T-helper 9 cell (primary cell): ENCODE data around the gene GSK3A.

Experiments used
- DNase-seq: peaks from one replicate; pipeline ENCODE4 v3.0.0-alpha.2; 2020
- total RNA-seq, 2 donors: gene quantifications; one replicate each; lab custom pipeline; 2026; lab: John Stamatoyannopoulos, UW

The GSK3A gene
- 12.7 to 13.8 reads per million in 2 donors for total RNA-seq

GRCh38 chr19:42242512-42243409 lies at the start of gene GSK3A:
TSS of gene GSK3A (minus strand) at chr19:42242602. CDS start at chr19:42242465, 137 bp downstream.
- peak; percentile 92 for DNase-seq

GRCh38 chr19:42291435-42291810 lies 49.0 kb upstream of the GSK3A start:
- DNase-seq: no peak

- DNase-seq: peak; percentile 51
Measured at GRCh38 chr19:42290523-42291434, 48.4 kb upstream of the GSK3A start.

GRCh38 chr19:42290136-42290522 lies 47.7 kb upstream of the GSK3A start:
- no peak for DNase-seq

- no peak for DNase-seq
Measured at GRCh38 chr19:42289556-42290041, 47.2 kb upstream of the GSK3A start.

- DNase-seq: no peak
Measured at GRCh38 chr19:42288881-42289555, 46.6 kb upstream of the GSK3A start.

GRCh38 chr19:42288387-42288786 lies 46.0 kb upstream of the GSK3A start:
- DNase-seq: no peak

- no peak for DNase-seq
Measured at GRCh38 chr19:42287827-42288107, 45.4 kb upstream of the GSK3A start.

- no peak for DNase-seq
Measured at GRCh38 chr19:42287017-42287826, 44.8 kb upstream of the GSK3A start.

- DNase-seq: no peak
Measured at GRCh38 chr19:42286349-42287016, 44.1 kb upstream of the GSK3A start.

- no peak for DNase-seq
Measured at GRCh38 chr19:42285988-42286348, 43.6 kb upstream of the GSK3A start.

- no peak for DNase-seq
Measured at GRCh38 chr19:42285541-42285941, 43.1 kb upstream of the GSK3A start.

GRCh38 chr19:42284591-42285341 lies 42.4 kb upstream of the GSK3A start:
- no peak for DNase-seq

- peak; percentile 79 for DNase-seq
Measured at GRCh38 chr19:42284066-42284501, 41.7 kb upstream of the GSK3A start.

- peak; percentile 96 for DNase-seq
Measured at GRCh38 chr19:42283188-42284065, 41.0 kb upstream of the GSK3A start.

GRCh38 chr19:42282819-42283187 lies 40.4 kb upstream of the GSK3A start:
- no peak for DNase-seq

GRCh38 chr19:42281827-42282762 lies 39.7 kb upstream of the GSK3A start:
- DNase-seq: no peak

GRCh38 chr19:42281146-42281826 lies 38.9 kb upstream of the GSK3A start:
- DNase-seq: no peak
